HCT116 (cell line): Measurements from ENCODE around the gene CMIP. TPM values are rescaled to one million over a fixed set of nuclear protein-coding genes. Genes with fewer than 3 reads are reported as not detected.

Experiments
- ATAC-seq: fragments of 200-7000 bp; cut with Tn5 transposase; 2 replicates; pipeline ENCODE4 v1.9.1; 2020; ENCODE audit warnings: mild to moderate bottlenecking, moderate library complexity
- BruUV-seq: library from RNA; stranded (reverse); fragments of 400-500 nt; replicated peaks from 2 replicates; lab custom pipeline; 2021; lab: Mats Ljungman, UMichigan
- CTCF ChIA-PET: fragments of 300-600 bp; sonication (Branson Sonifier 250); formaldehyde crosslinking; loops from one replicate; lab custom pipeline; 2021; ENCODE audit warnings: antibody characterized with exemption; lab: Charles Lee
- POLR2A ChIA-PET: fragments of 300-600, 350-600 bp; sonication (Branson Sonifier 250); formaldehyde crosslinking; loops from one replicate; lab custom pipeline; 2021; ENCODE audit warnings: antibody characterized with exemption; lab: Charles Lee
- RAD21 ChIA-PET, 2 experiments: fragments of 300-600 bp; sonication (Branson Sonifier 250); formaldehyde crosslinking; loops; one replicate each; lab custom pipeline; 2023; ENCODE audit warnings: low total read pairs in 2 of 2; ENCODE audit not compliant: uncharacterized antibody in 2 of 2, unreplicated experiment in 2 of 2, low non-redundant PET in 1 of 2; lab: Charles Lee
- DNase-seq: peaks from one replicate; pipeline ENCODE4 v3.0.0-alpha.2; 2010; ENCODE audit warnings: low read depth, low spot score
- H2AFZ ChIP-seq: fragments of 200-600 bp; shearing (Covaris generic), sonication (generic); 2 replicates; pipeline ENCODE4 v1.6.1; 2017; ENCODE audit warnings: low read depth, mixed run types, mixed read lengths, antibody characterized with exemption, low read length; ENCODE audit not compliant: poor library complexity, severe bottlenecking
- H3K27ac ChIP-seq: 2 replicates; pipeline ENCODE4 v1.5.1; 2012; ENCODE audit warnings: low read depth, low read length
- H3K27me3 ChIP-seq: fragments of 200-600 bp; sonication (generic); 2 replicates; pipeline ENCODE4 v1.6.1; 2016; ENCODE audit warnings: mixed run types, low read length, mixed read lengths; ENCODE audit not compliant: insufficient read depth
- H3K36me3 ChIP-seq, 2 experiments: fragments of 200-500 bp in 1 of 2; fragments of 200-600 bp in 1 of 2; sonication (Bioruptor generic) in 1 of 2; sonication (generic) in 1 of 2; 2 replicates each; pipeline versions ENCODE4 v1.5.1 to v1.6.1; 2014 to 2016; ENCODE audit warnings: low read length in 2 of 2, inconsistent platforms in 1 of 2, mixed read lengths in 1 of 2, mixed run types in 1 of 2; ENCODE audit not compliant: insufficient read depth in 2 of 2, control insufficient read depth in 1 of 2
- H3K4me1 ChIP-seq, 2 experiments: fragments of 200-600 bp in 1 of 2; sonication (generic) in 1 of 2; 2 replicates each; pipeline versions ENCODE4 v1.5.1 to v1.6.1; 2012 to 2017; ENCODE audit warnings: low read length in 2 of 2, inconsistent platforms in 1 of 2, mild to moderate bottlenecking in 1 of 2, mixed read lengths in 1 of 2, mixed run types in 1 of 2, moderate library complexity in 1 of 2; ENCODE audit not compliant: insufficient read depth in 2 of 2, control insufficient read depth in 1 of 2
- H3K4me2 ChIP-seq: fragments of 200-600 bp; sonication (generic); 2 replicates; pipeline ENCODE4 v1.6.1; 2017; ENCODE audit warnings: mixed run types, low read length, mixed read lengths
- H3K4me3 ChIP-seq, 2 experiments: fragments of 200-600 bp in 1 of 2; sonication (generic) in 1 of 2; replicated peaks in 1 of 2; 2 replicates each; pipeline ENCODE4 v1.5.1; 2011 to 2016; ENCODE audit warnings: low read length in 2 of 2, control low read depth in 1 of 2, low read depth in 1 of 2, mild to moderate bottlenecking in 1 of 2, mixed read lengths in 1 of 2, mixed run types in 1 of 2
- H3K79me2 ChIP-seq: fragments of 200-600 bp; sonication (generic); 2 replicates; pipeline ENCODE4 v1.6.1; 2017; ENCODE audit warnings: mild to moderate bottlenecking, mixed run types, low read length, moderate library complexity, mixed read lengths; ENCODE audit not compliant: insufficient read depth
- H3K9ac ChIP-seq: fragments of 200-600 bp; sonication (generic); 2 replicates; pipeline ENCODE4 v1.6.1; 2016; ENCODE audit warnings: low read length, mixed read lengths
- H3K9me2 ChIP-seq: fragments of 200-600 bp; sonication (generic), shearing (Covaris generic); 2 replicates; pipeline ENCODE4 v1.6.1; 2017; ENCODE audit warnings: mixed run types, mild to moderate bottlenecking, moderate library complexity; ENCODE audit not compliant: insufficient read depth
- H3K9me3 ChIP-seq, 2 experiments: fragments of 200-500 bp in 1 of 2; fragments of 200-600 bp in 1 of 2; sonication (Bioruptor generic) in 1 of 2; sonication (generic) in 1 of 2; 2 replicates each; pipeline ENCODE4 v1.6.1; 2014 to 2017; ENCODE audit warnings: low read length in 2 of 2, mixed read lengths in 2 of 2, inconsistent platforms in 1 of 2, low read depth in 1 of 2, mild to moderate bottlenecking in 1 of 2, mixed run types in 1 of 2, moderate library complexity in 1 of 2; ENCODE audit not compliant: control insufficient read depth in 1 of 2, insufficient read depth in 1 of 2
- H4K20me1 ChIP-seq: fragments of 200-600 bp; sonication (generic), shearing (Covaris generic); 2 replicates; pipeline ENCODE4 v1.6.1; 2017; ENCODE audit warnings: mixed run types, mild to moderate bottlenecking, moderate library complexity; ENCODE audit not compliant: insufficient read depth
- CBX3 ChIP-seq: IDR thresholded peaks from 2 replicates; pipeline ENCODE4 v1.6.1; 2012; ENCODE audit warnings: low read depth
- EZH2 ChIP-seq: fragments of 200-600 bp; sonication (generic); IDR thresholded peaks from 2 replicates; pipeline ENCODE4 v1.6.1; 2017; ENCODE audit warnings: antibody characterized with exemption, mixed run types
- EZH2phosphoT487 ChIP-seq: fragments of 200-600 bp; IDR thresholded peaks from 2 replicates; pipeline ENCODE4 v1.6.1; 2018; ENCODE audit warnings: antibody characterized with exemption, borderline replicate concordance
- JUND ChIP-seq: IDR thresholded peaks from 2 replicates; pipeline ENCODE4 v1.6.1; 2012
- RAD21 ChIP-seq: IDR thresholded peaks from 2 replicates; pipeline ENCODE4 v1.6.1; 2012; ENCODE audit warnings: low read depth, mild to moderate bottlenecking
- SRF ChIP-seq: IDR thresholded peaks from 2 replicates; pipeline ENCODE4 v1.6.1; 2012; ENCODE audit warnings: low read depth
- ZBTB33 ChIP-seq: IDR thresholded peaks from 2 replicates; pipeline ENCODE4 v1.6.1; 2011; ENCODE audit warnings: mild to moderate bottlenecking, low read length, moderate library complexity; ENCODE audit not compliant: insufficient replicate concordance; ENCODE audit errors: extremely low read depth
- ZFX ChIP-seq: fragments of 450-650 bp; IDR thresholded peaks from 2 replicates; pipeline ENCODE4 v1.6.1; 2017
- intact Hi-C: fragments of 100-400 bp; cut with micrococcal nuclease; formaldehyde crosslinking; loops from 2 replicates; pipeline ENCODE4 v1.10.0; 2022
- total RNA-seq: library from RNA; stranded (reverse); gene quantifications from one replicate; pipeline ENCODE4 v1.2.1, GENCODE V29; 2021; ENCODE audit not compliant: unreplicated experiment

The CMIP gene
- total RNA-seq, 1 experiment from 2014 or later: 64.6 TPM

GRCh38 chr16:81547939-81548216 lies 103.3 kb downstream of the CMIP start (continued):
- no peak for TF ChIP-seq ZBTB33
- TF ChIP-seq CBX3: no peak
- no peak for TF ChIP-seq JUND
- TF ChIP-seq SRF: no peak
- no peak for TF ChIP-seq ZFX
- TF ChIP-seq RAD21: no peak

- no peak overlapping the region for H3K4me2 ChIP-seq
- CTCF ChIA-PET: no interaction called here
- H2AFZ ChIP-seq: no peak overlapping the region
- RAD21 ChIA-PET: no interaction called here
- no peak for DNase-seq
- peaks cover 6% of the 10 kb centered on the region; the same call in 1 of the 2 replicates for H4K20me1 ChIP-seq
- no peaks in the 10 kb centered on the region for H3K36me3 ChIP-seq
- H3K9me3 ChIP-seq: no peaks in the 10 kb centered on the region
- BruUV-seq: no TSS peak
- no peak overlapping the region for H3K4me3 ChIP-seq
- no peaks in the 10 kb centered on the region for H3K9me2 ChIP-seq
- intact Hi-C loops: no loop called here
- H3K27ac ChIP-seq: no peak overlapping the region
- peaks cover 5 to 53% of the 10 kb centered on the region in 2 experiments; a peak in 3 of 4 replicates for H3K4me1 ChIP-seq
- H3K79me2 ChIP-seq: peaks cover 99% of the 10 kb centered on the region
- H3K9ac ChIP-seq: no peak overlapping the region
- no peaks in the 10 kb centered on the region for H3K27me3 ChIP-seq
- no peak for ATAC-seq
- POLR2A ChIA-PET: no interaction called here
- TF ChIP-seq ZBTB33 (no peak), JUND (no peak), SRF (no peak), EZH2 (no peak), RAD21 (no peak), EZH2phosphoT487 (no peak)
Measured at GRCh38 chr16:81548551-81548875, 103.9 kb downstream of the CMIP start.
